ENCODE results near the gene HK2. TPM values are rescaled to one million over a fixed set of nuclear protein-coding genes. Genes with fewer than 3 reads are reported as not detected.

Gene HK2
- total RNA-seq, 1 donor from 2014 or later: 20.7 TPM

- Histone ChIP-seq H3K36me3 (ENCODE audit: control insufficient read depth, insufficient read depth, low read length) (peaks cover 4% of the 10 kb centered on the region), H3K27me3 (ENCODE audit: control insufficient read depth, insufficient read depth, low read length) (no peaks in the 10 kb centered on the region), H3K4me3 (ENCODE audit: low read depth, low read length) (no peak overlapping the region)
- DNase-seq (ENCODE audit: low read depth): no peak
- no peak for TF ChIP-seq CTCF (IDR thresholded peaks at IDR 0.05; ENCODE audit: insufficient read depth, low read length, poor library complexity, severe bottlenecking)
These were observed 47.2 kb downstream of the HK2 start for GRCh38 chr2:74881176-74881575.

- TF ChIP-seq CTCF (IDR thresholded peaks at IDR 0.05; ENCODE audit: insufficient read depth, low read length, poor library complexity, severe bottlenecking): no peak
- H3K4me3 ChIP-seq (ENCODE audit: low read depth, low read length): no peak overlapping the region
- peaks cover 4% of the 10 kb centered on the region for H3K36me3 ChIP-seq (ENCODE audit: control insufficient read depth, insufficient read depth, low read length)
- no peak for DNase-seq (ENCODE audit: low read depth)
- H3K27me3 ChIP-seq (ENCODE audit: control insufficient read depth, insufficient read depth, low read length): no peaks in the 10 kb centered on the region
These were observed 47.8 kb downstream of the HK2 start for GRCh38 chr2:74881626-74882298.

- TF ChIP-seq CTCF (IDR thresholded peaks at IDR 0.05; ENCODE audit: insufficient read depth, low read length, poor library complexity, severe bottlenecking): no peak
- Histone ChIP-seq H3K36me3 (ENCODE audit: control insufficient read depth, insufficient read depth, low read length) (peaks cover 4% of the 10 kb centered on the region), H3K4me3 (ENCODE audit: low read depth, low read length) (no peak overlapping the region), H3K27me3 (ENCODE audit: control insufficient read depth, insufficient read depth, low read length) (no peaks in the 10 kb centered on the region)
- no peak for DNase-seq (ENCODE audit: low read depth)
These were observed 48.4 kb downstream of the HK2 start for GRCh38 chr2:74882299-74882687.

GRCh38 chr2:74883011-74883410 lies 49.1 kb downstream of the HK2 start:
- Histone ChIP-seq H3K36me3 (ENCODE audit: control insufficient read depth, insufficient read depth, low read length) (peaks cover 4% of the 10 kb centered on the region), H3K27me3 (ENCODE audit: control insufficient read depth, insufficient read depth, low read length) (no peaks in the 10 kb centered on the region), H3K4me3 (ENCODE audit: low read depth, low read length) (no peak overlapping the region)
- no peak for DNase-seq (ENCODE audit: low read depth)
- TF ChIP-seq CTCF (IDR thresholded peaks at IDR 0.05; ENCODE audit: insufficient read depth, low read length, poor library complexity, severe bottlenecking): no peak

- TF ChIP-seq CTCF (IDR thresholded peaks at IDR 0.05; ENCODE audit: insufficient read depth, low read length, poor library complexity, severe bottlenecking): no peak
These were observed 50.3 kb downstream of the HK2 start for GRCh38 chr2:74884118-74884762.

More at GRCh38 chr2:74884118-74884762, 50.3 kb downstream of the HK2 start:
- H3K27me3 ChIP-seq (ENCODE audit: control insufficient read depth, insufficient read depth, low read length): no peaks in the 10 kb centered on the region
- H3K36me3 ChIP-seq (ENCODE audit: control insufficient read depth, insufficient read depth, low read length): peaks cover 1% of the 10 kb centered on the region
- no peak for DNase-seq (ENCODE audit: low read depth)
- H3K4me3 ChIP-seq (ENCODE audit: low read depth, low read length): no peak overlapping the region

Measured in kidney epithelial cell (primary cell).